ENCODE measurements around the gene ADGRD1.

GRCh38 chr12:131189781-131190180, 236.1 kb downstream of the ADGRD1 start:
- no peak for TF ChIP-seq POLR2AphosphoS5 (IDR thresholded peaks at IDR 0.05)
- TF ChIP-seq POLR2A (IDR thresholded peaks at IDR 0.05) = no peak
- no peak for TF ChIP-seq CTCF (IDR thresholded peaks at IDR 0.05)

Measured in breast epithelium (tissue), 3 donors.